ENCODE results near the gene LAD1. TPM values are rescaled to one million over a fixed set of nuclear protein-coding genes. Genes with fewer than 3 reads are reported as not detected.
A peak's percentile ranks its signal among the peaks of the same experiment; 100 is the strongest.

The LAD1 gene
- total and polyA plus RNA-seq, 2 of the 13 experiments (the other 11 are each of a cell fraction or from before 2014, with no cell fraction given) = 10.8 to 65.6 TPM

- TF ChIP-seq ZNF225 (CRISPR knock-in tag; IDR thresholded peaks at IDR 0.05) (peak; percentile 24; the same call in 1 of the 2 replicates), ZNF776 (CRISPR knock-in tag; IDR thresholded peaks at IDR 0.05) (peak; percentile 77; the same call in 1 of the 2 replicates), U2AF1 (optimal IDR thresholded peaks at IDR 0.05; ENCODE audit: low read depth, low read length) (no peak), CBX2 (IDR thresholded peaks at IDR 0.05; ENCODE audit: low read depth, low read length) (no peak), CBX2 (CRISPR knock-in tag; IDR thresholded peaks at IDR 0.05; ENCODE audit: low read depth) (no peak), FOXA3 (CRISPR knock-in tag; IDR thresholded peaks at IDR 0.05) (0 out of 2 replicates have a peak, but pooled peaks have one; percentile 7), MXD1 (CRISPR knock-in tag; IDR thresholded peaks at IDR 0.05) (no peak; the same call in 1 of the 2 replicates), ZNF646 (CRISPR knock-in tag; IDR thresholded peaks at IDR 0.05) (no peak), PBX3 (CRISPR knock-in tag; IDR thresholded peaks at IDR 0.05; ENCODE audit: borderline replicate concordance) (0 out of 2 replicates have a peak, but pooled peaks have one; percentile 17), ZNF34 (CRISPR knock-in tag; IDR thresholded peaks at IDR 0.05; ENCODE audit: borderline replicate concordance) (no peak), SP5 (CRISPR knock-in tag; IDR thresholded peaks at IDR 0.05; ENCODE audit: borderline replicate concordance, low read depth) (0 out of 2 replicates have a peak, but pooled peaks have one; percentile 23), HMG20B (CRISPR knock-in tag; conservative IDR thresholded peaks at IDR 0.05) (no peak; the same call in 1 of the 2 replicates), KMT2B (CRISPR knock-in tag; IDR thresholded peaks at IDR 0.05) (no peak), ZNF432 (CRISPR knock-in tag; IDR thresholded peaks at IDR 0.05; ENCODE audit: borderline replicate concordance) (no peak), KLF12 (CRISPR knock-in tag; IDR thresholded peaks at IDR 0.05; ENCODE audit: borderline replicate concordance) (peak; percentile 13; the same call in 1 of the 2 replicates), KDM6A (CRISPR knock-in tag; IDR thresholded peaks at IDR 0.05; ENCODE audit: low read depth) (0 out of 2 replicates have a peak, but pooled peaks have one; percentile 28), POLR2AphosphoS5 (IDR thresholded peaks at IDR 0.05; ENCODE audit: low read depth, low read length) (peak; percentile 42; the same call in 1 of the 2 replicates), SRSF4 (IDR thresholded peaks at IDR 0.05; ENCODE audit: low read depth, low read length, poor library complexity, severe bottlenecking) (no peak), ZNF761 (CRISPR knock-in tag; conservative IDR thresholded peaks at IDR 0.05) (peak; percentile 61; the same call in 1 of the 2 replicates), RFXAP (CRISPR knock-in tag; IDR thresholded peaks at IDR 0.05; ENCODE audit: borderline replicate concordance) (peak; percentile 53; the same call in 1 of the 2 replicates), SIX1 (CRISPR knock-in tag; IDR thresholded peaks at IDR 0.05; ENCODE audit: borderline replicate concordance) (no peak), SMYD3 (CRISPR knock-in tag; IDR thresholded peaks at IDR 0.05) (0 out of 2 replicates have a peak, but pooled peaks have one; percentile 36)
Observed at GRCh38 chr1:201399352-201400126, 415 bp upstream of the LAD1 start (continued).

Measured in HepG2 (cell line).